ENCODE results near the gene TMEM42. TPM values are rescaled to one million over a fixed set of nuclear protein-coding genes. Genes with fewer than 3 reads are reported as not detected.

TMEM42 gene
- total and polyA plus RNA-seq, 10 of the 15 experiments (the other 5 are each of a cell fraction or from before 2014, with no cell fraction given) = 5.0 to 20.5 (median 12.2) TPM

DNA sequence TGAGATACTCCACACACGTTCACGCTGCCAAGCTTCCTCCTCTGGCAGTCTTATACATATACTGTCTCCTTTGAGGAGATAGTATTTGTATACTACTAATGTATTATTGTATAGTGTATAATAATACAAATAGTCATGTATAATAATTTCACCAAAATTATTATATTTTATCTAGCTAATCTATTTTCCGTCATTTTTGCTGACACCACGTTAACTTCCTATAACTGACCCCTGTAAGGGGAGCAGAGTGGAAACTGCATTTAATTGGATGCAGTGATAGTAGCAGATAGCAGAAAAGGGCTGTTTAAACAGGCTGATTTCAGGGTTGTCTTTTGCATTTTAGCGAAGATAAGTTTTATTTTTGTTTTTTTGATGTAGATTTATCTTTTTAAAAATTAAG lies 30.5 kb upstream of the TMEM42 start:
- Histone ChIP-seq H3K9me3 (replicated peaks; ENCODE audit: control insufficient read depth, insufficient read depth, low read length) (no peaks in the 10 kb centered on the region; the same call in 1 of the 3 replicates), H3K4me3 (no peak overlapping the region), H3K79me2 (ENCODE audit: control insufficient read depth, insufficient read depth, low read length) (no peaks in the 10 kb centered on the region), H3K4me2 (ENCODE audit: control insufficient read depth, insufficient read depth) (no peak overlapping the region), H3K9ac (ENCODE audit: control insufficient read depth, insufficient read depth, low read length) (no peak overlapping the region), H3K27me3 (replicated peaks in 1 of 2; ENCODE audit: control insufficient read depth in 2 of 2, insufficient read depth in 2 of 2, low read length in 1 of 2) (no peaks in the 10 kb centered on the region), H3K36me3 (ENCODE audit: control insufficient read depth in 2 of 2, insufficient read depth in 2 of 2, low read length in 1 of 2) (peaks cover 13 to 15% of the 10 kb centered on the region in 2 experiments; a peak in 3 of 4 replicates), H3K4me1 (ENCODE audit: control insufficient read depth, insufficient read depth, low read length) (no peaks in the 10 kb centered on the region), H4K20me1 (ENCODE audit: control insufficient read depth, insufficient read depth) (no peaks in the 10 kb centered on the region), H2AFZ (ENCODE audit: control insufficient read depth, low read depth, low read length) (no peak overlapping the region), H3K27ac (ENCODE audit: control insufficient read depth, insufficient read depth) (no peak overlapping the region)
- POLR2A ChIA-PET = no interaction called here
- ATAC-seq = no peak
- BruUV-seq (replicated peaks) = no TSS peak
- intact Hi-C loops (cut with micrococcal nuclease; ENCODE audit: unreplicated experiment) = no loop called here
- in situ Hi-C loops (cut with MboI) = no loop called here
- CTCF ChIA-PET = interaction anchor here (1.1 to 1.8 kb wide), 2 partner anchors 19 to 25 kb away, joined by 3 to 4 read pairs; no protein-coding TSS in a partner anchor
- WGBS (ENCODE audit: insufficient coverage, insufficient replicate concordance, low lambda C conversion rate, missing lambda C conversion rate) = 100% methylated on average over 5 of the region's 5 CpGs
- DNase-seq (ENCODE audit: low read depth, low spot score) = no peak
- SMC1A ChIA-PET (ENCODE audit: uncharacterized antibody, unreplicated experiment) = interaction anchor here (0.8 to 1.4 kb wide), 4 partner anchors 8 to 20 kb away, joined by 3 to 4 read pairs (median 3); no protein-coding TSS in a partner anchor
- RAD21 ChIA-PET (ENCODE audit: unreplicated experiment) = no interaction called here
- no peak for FAIRE-seq
- TF ChIP-seq CHD1 (IDR thresholded peaks at IDR 0.05; ENCODE audit: low read depth, low read length) = no peak
- TF ChIP-seq, protein P1, sequence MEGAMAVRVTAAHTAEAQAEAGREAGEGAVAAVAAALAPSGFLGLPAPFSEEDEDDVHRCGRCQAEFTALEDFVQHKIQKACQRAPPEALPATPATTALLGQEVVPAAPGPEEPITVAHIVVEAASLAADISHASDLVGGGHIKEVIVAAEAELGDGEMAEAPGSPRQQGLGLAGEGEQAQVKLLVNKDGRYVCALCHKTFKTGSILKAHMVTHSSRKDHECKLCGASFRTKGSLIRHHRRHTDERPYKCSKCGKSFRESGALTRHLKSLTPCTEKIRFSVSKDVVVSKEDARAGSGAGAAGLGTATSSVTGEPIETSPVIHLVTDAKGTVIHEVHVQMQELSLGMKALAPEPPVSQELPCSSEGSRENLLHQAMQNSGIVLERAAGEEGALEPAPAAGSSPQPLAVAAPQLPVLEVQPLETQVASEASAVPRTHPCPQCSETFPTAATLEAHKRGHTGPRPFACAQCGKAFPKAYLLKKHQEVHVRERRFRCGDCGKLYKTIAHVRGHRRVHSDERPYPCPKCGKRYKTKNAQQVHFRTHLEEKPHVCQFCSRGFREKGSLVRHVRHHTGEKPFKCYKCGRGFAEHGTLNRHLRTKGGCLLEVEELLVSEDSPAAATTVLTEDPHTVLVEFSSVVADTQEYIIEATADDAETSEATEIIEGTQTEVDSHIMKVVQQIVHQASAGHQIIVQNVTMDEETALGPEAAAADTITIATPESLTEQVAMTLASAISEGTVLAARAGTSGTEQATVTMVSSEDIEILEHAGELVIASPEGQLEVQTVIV (IDR thresholded peaks at IDR 0.05; ENCODE audit: borderline replicate concordance, partially characterized antibody) = no peak
- no peak for TF ChIP-seq DPF2 (IDR thresholded peaks at IDR 0.05)
- TF ChIP-seq, protein P2, sequence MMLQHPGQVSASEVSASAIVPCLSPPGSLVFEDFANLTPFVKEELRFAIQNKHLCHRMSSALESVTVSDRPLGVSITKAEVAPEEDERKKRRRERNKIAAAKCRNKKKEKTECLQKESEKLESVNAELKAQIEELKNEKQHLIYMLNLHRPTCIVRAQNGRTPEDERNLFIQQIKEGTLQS (IDR thresholded peaks at IDR 0.05; ENCODE audit: borderline replicate concordance, extremely low read depth, low read depth, low read length) = no peak
- TF ChIP-seq YY1 (IDR thresholded peaks at IDR 0.05; ENCODE audit: low read depth, low read length) = no peak
- TF ChIP-seq EED (IDR thresholded peaks at IDR 0.05; ENCODE audit: low read depth) = no peak
- TF ChIP-seq IRF4 (IDR thresholded peaks at IDR 0.05; ENCODE audit: low read depth, low read length) = no peak
- no peak for TF ChIP-seq MXI1 (IDR thresholded peaks at IDR 0.05; ENCODE audit: low read depth, low read length)
- TF ChIP-seq, protein P3, sequence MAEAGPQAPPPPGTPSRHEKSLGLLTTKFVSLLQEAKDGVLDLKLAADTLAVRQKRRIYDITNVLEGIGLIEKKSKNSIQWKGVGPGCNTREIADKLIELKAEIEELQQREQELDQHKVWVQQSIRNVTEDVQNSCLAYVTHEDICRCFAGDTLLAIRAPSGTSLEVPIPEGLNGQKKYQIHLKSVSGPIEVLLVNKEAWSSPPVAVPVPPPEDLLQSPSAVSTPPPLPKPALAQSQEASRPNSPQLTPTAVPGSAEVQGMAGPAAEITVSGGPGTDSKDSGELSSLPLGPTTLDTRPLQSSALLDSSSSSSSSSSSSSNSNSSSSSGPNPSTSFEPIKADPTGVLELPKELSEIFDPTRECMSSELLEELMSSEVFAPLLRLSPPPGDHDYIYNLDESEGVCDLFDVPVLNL (IDR thresholded peaks at IDR 0.05; ENCODE audit: low read depth, low read length) = no peak
- no peak for TF ChIP-seq HDGF (IDR thresholded peaks at IDR 0.05)
- no peak for TF ChIP-seq SUPT20H (IDR thresholded peaks at IDR 0.05; ENCODE audit: borderline replicate concordance, control insufficient read depth, low read depth, low read length)
- no peak for TF ChIP-seq MYC (IDR thresholded peaks at IDR 0.05; ENCODE audit: insufficient read depth, insufficient read length, insufficient replicate concordance, low read length, severe bottlenecking)
- no peak for TF ChIP-seq SREBF2 (IDR thresholded peaks at IDR 0.05; ENCODE audit: low read length)

Measured in GM12878 (cell line).